K562 (cell line): ENCODE results near the gene GJA9. TPM values are rescaled to one million over a fixed set of nuclear protein-coding genes. Genes with fewer than 3 reads are reported as not detected.

ENCODE experiments used
- ATAC-seq: fragments of 200-7000 bp; cut with Tn5 transposase; 3 replicates; pipeline ENCODE4 v1.9.1; 2020; ENCODE audit warnings: moderate library complexity
- BruUV-seq: library from RNA; stranded (reverse); fragments of 400-500 nt; replicated peaks from 2 replicates; lab custom pipeline; 2021; lab: Mats Ljungman, UMichigan
- CTCF ChIA-PET: fragments of 300-600 bp; formaldehyde crosslinking; extraction: SDS; loops from one replicate; lab custom pipeline; 2021; ENCODE audit warnings: low intra/inter-chr PET ratio; lab: Yijun Ruan, JAX
- POLR2A ChIA-PET: fragments of 300-600, 350-650 bp; sonication (Branson Sonifier 250); formaldehyde crosslinking; extraction: SDS; loops from one replicate; lab custom pipeline; 2021; ENCODE audit warnings: antibody characterized with exemption, inconsistent platforms; lab: Yijun Ruan, JAX
- DNase-seq, 4 experiments: peaks; one replicate each; pipeline versions ENCODE4 v3.0.0 to v3.0.0-alpha.2; 2011 to 2018; ENCODE audit warnings: low spot score in 3 of 4, mixed read lengths in 3 of 4; ENCODE audit errors: extremely low read depth in 1 of 4
- FAIRE-seq: peaks from 2 replicates; lab custom pipeline; 2011; peaks lifted over from hg19 to GRCh38; lab: Jason Lieb, UNC
- H2AFZ ChIP-seq: 2 replicates; pipeline ENCODE4 v1.6.0; 2011; ENCODE audit warnings: low read depth, low read length, control low read depth, inconsistent platforms
- H3K27ac ChIP-seq: fragments of 200-600 bp; 3 replicates; pipeline ENCODE4 v1.8.0; 2011; ENCODE audit warnings: low read depth, mild to moderate bottlenecking, control low read depth, inconsistent platforms, low read length, moderate library complexity, mixed read lengths; ENCODE audit errors: extremely low read depth
- H3K27me3 ChIP-seq, 2 experiments: fragments of 300-600 bp in 1 of 2; 2 replicates in 1 of 2; 3 replicates in 1 of 2; pipeline versions ENCODE4 v1.6.0 to v1.8.0; 2011; ENCODE audit warnings: inconsistent platforms in 2 of 2, low read length in 2 of 2, mild to moderate bottlenecking in 1 of 2, mixed read lengths in 1 of 2, moderate library complexity in 1 of 2; ENCODE audit not compliant: control insufficient read depth in 2 of 2, insufficient read depth in 2 of 2
- H3K36me3 ChIP-seq: fragments of 300-600 bp; 3 replicates; pipeline ENCODE4 v1.8.0; 2011; ENCODE audit warnings: mild to moderate bottlenecking, low read length, inconsistent platforms; ENCODE audit not compliant: control insufficient read depth, insufficient read depth
- H3K4me1 ChIP-seq, 2 experiments: fragments of 200-600 bp in 1 of 2; replicated peaks in 1 of 2; 2 replicates in 1 of 2; 3 replicates in 1 of 2; pipeline versions ENCODE4 v1.5.1 to v1.8.0; 2011; ENCODE audit warnings: inconsistent platforms in 2 of 2, low read length in 2 of 2, mild to moderate bottlenecking in 1 of 2, mixed read lengths in 1 of 2, moderate library complexity in 1 of 2; ENCODE audit not compliant: control insufficient read depth in 2 of 2, insufficient read depth in 2 of 2
- H3K4me2 ChIP-seq: 2 replicates; pipeline ENCODE4 v1.6.1; 2011; ENCODE audit warnings: low read length, control low read depth, inconsistent platforms, mixed read lengths; ENCODE audit not compliant: insufficient read depth
- H3K4me3 ChIP-seq: fragments of 200-600 bp; sonication (generic), shearing (Covaris generic); 2 replicates; pipeline ENCODE4 v1.5.1; 2016; ENCODE audit warnings: control low read depth, inconsistent platforms
- H3K79me2 ChIP-seq: fragments of 200-600 bp; 3 replicates; pipeline ENCODE4 v1.8.0; 2011; ENCODE audit warnings: low read length, inconsistent platforms; ENCODE audit not compliant: control insufficient read depth, insufficient read depth
- H3K9ac ChIP-seq, 2 experiments: 2 replicates each; pipeline versions ENCODE4 v1.6.0 to v1.6.1; 2011; ENCODE audit warnings: low read depth in 2 of 2, low read length in 2 of 2, control low read depth in 1 of 2, inconsistent platforms in 1 of 2, mild to moderate bottlenecking in 1 of 2, mixed read lengths in 1 of 2; ENCODE audit not compliant: insufficient read depth in 1 of 2
- H3K9me1 ChIP-seq: one replicate; pipeline ENCODE4 v1.6.0; 2011; ENCODE audit warnings: inconsistent platforms, mild to moderate bottlenecking, low read length, moderate library complexity; ENCODE audit not compliant: control insufficient read depth, insufficient read depth
- H3K9me3 ChIP-seq: replicated peaks from 2 replicates; pipeline ENCODE4 v1.5.1; 2011; ENCODE audit warnings: low read depth, low read length, inconsistent platforms; ENCODE audit not compliant: control insufficient read depth, insufficient read depth
- H4K20me1 ChIP-seq: replicated peaks from 2 replicates; pipeline ENCODE4 v1.6.1; 2011; ENCODE audit warnings: low read length, inconsistent platforms, mixed read lengths; ENCODE audit not compliant: control insufficient read depth, insufficient read depth
- BACH1 ChIP-seq: fragments of 200-800 bp; sonication (Bioruptor generic); IDR thresholded peaks from 2 replicates; pipeline ENCODE4 v1.6.1; 2016; ENCODE audit warnings: missing genetic modification characterization, missing compliant biosample characterization
- CBFA2T3 ChIP-seq: fragments of 450-650 bp; IDR thresholded peaks from 2 replicates; pipeline ENCODE4 v1.6.1; 2017
- CHCHD3 ChIP-seq: fragments of 250-450 bp; sonication (Bioruptor Pico); IDR thresholded peaks from 2 replicates; pipeline ENCODE4 v2.1.2; 2022; ENCODE audit warnings: mild to moderate bottlenecking
- MLX ChIP-seq, 2 experiments: fragments of 450-650 bp in 1 of 2; sonication (generic) in 1 of 2; formaldehyde crosslinking; conservative IDR thresholded peaks; 2 replicates each; pipeline versions ENCODE4 v1.4.0 to v1.8.1; 2020 to 2022; ENCODE audit warnings: mild to moderate bottlenecking in 1 of 2, missing genetic modification reagents in 1 of 2
- PKNOX1 ChIP-seq: fragments of 450-650 bp; IDR thresholded peaks from 2 replicates; pipeline ENCODE4 v1.6.1; 2016
- SAFB ChIP-seq: fragments of 200-400 bp; formaldehyde crosslinking; IDR thresholded peaks from 2 replicates; pipeline ENCODE4 v1.6.1; 2017; ENCODE audit warnings: low read depth, low read length, borderline replicate concordance
- STAT5A ChIP-seq: IDR thresholded peaks from 2 replicates; pipeline ENCODE4 v1.6.1; 2012; ENCODE audit warnings: low read length, inconsistent platforms, borderline replicate concordance
- SUPT5H ChIP-seq: fragments of 450-650 bp; IDR thresholded peaks from 2 replicates; pipeline ENCODE4 v1.6.1; 2016
- TEAD2 ChIP-seq: fragments of 450-650 bp; IDR thresholded peaks from 2 replicates; pipeline ENCODE4 v1.6.1; 2016; ENCODE audit warnings: missing genetic modification characterization, control low read depth, missing compliant biosample characterization
- ZNF175 ChIP-seq: fragments of 200-800 bp; sonication (Bioruptor generic); IDR thresholded peaks from 2 replicates; pipeline ENCODE4 v1.6.1; 2016; ENCODE audit warnings: low read depth, mild to moderate bottlenecking, missing genetic modification characterization, missing compliant biosample characterization
- WGBS: fragments of 100-300 bp; shearing (Covaris generic); methylation state at CpG from one replicate; pipeline ENCODE4 v1.1.6; 2016; ENCODE audit warnings: low coverage, mixed read lengths; ENCODE audit not compliant: insufficient coverage; ENCODE audit errors: missing lambda C conversion rate; 5-methylcytosine and 5-hydroxymethylcytosine counted together
- in situ Hi-C: fragments of 300-500 bp; cut with MboI; formaldehyde crosslinking; loops from 4 replicates; pipeline ENCODE4 v1.15.0; 2018; ENCODE audit warnings: inconsistent platforms, mixed read lengths
- intact Hi-C: fragments of 100-400 bp; cut with micrococcal nuclease; formaldehyde crosslinking; loops from 2 replicates; pipeline ENCODE4 v1.14.2; 2022
- polyA plus RNA-seq, 8 experiments: library from polyadenylated mRNA; depleted of rRNA in 4 of 8; stranded (reverse) in 5 of 8; unstranded in 3 of 8; fragments of >200 nt; fragmentation: Nextera tagmentation in 2 of 8; fragmentation: Illumina TruSeq in 1 of 8; extraction: Ambion mirVana in 2 of 8; extraction: Trizol in 1 of 8; gene quantifications; 2 replicates each; pipeline versions ENCODE4 v1.2.1 to v1.2.3, GENCODE V29; 2011 to 2014; ENCODE audit warnings: inconsistent platforms in 1 of 8, missing spikeins in 1 of 8
- total RNA-seq, 7 experiments: library from RNA; depleted of rRNA in 6 of 7; stranded (reverse); fragments of >200 nt in 6 of 7; fragmentation: Illumina TruSeq in 2 of 7; extraction: Trizol in 2 of 7; gene quantifications; 2 replicates each; pipeline versions ENCODE4 v1.2.1 to v1.2.3, GENCODE V29; 2011 to 2021; ENCODE audit warnings: low replicate concordance in 1 of 7
- TF ChIP-seq, protein P1 (sequence below): fragments of 250-450 bp; sonication (Bioruptor Pico); IDR thresholded peaks from 2 replicates; pipeline ENCODE4 v1.5.0; 2021; ENCODE audit warnings: mild to moderate bottlenecking, moderate library complexity

GJA9 gene
- total and polyA plus RNA-seq, 9 of the 15 experiments (the other 6 are each of a cell fraction or from before 2014, with no cell fraction given), result not detected

DNA sequence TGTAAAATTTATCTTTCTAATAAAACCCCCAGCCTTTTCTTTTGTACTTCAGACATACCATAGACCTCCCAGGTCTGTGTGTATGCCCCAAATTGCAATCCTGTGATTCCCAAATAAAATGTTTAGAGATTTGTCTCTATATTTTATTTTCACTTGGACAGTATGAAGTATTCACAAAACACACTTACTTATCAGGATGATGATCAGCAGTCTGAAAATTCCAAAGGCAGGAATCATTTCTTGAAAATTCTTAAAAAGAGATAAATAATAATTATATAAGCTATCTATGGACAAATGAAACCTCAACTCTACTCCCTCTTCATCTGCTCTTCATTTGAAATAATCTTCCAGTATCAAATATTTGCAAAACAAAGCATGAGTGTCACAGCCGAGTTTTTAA, 11.6 kb upstream of the GJA9 start:
- ATAC-seq (no peak), FAIRE-seq (no peak), DNase-seq (no peak)
- Histone ChIP-seq H3K4me3 (no peak overlapping the region), H3K9me1 (no peaks in the 10 kb centered on the region), H3K27me3 (no peaks in the 10 kb centered on the region; a peak in 1 of 5 replicates), H4K20me1 (no peaks in the 10 kb centered on the region), H3K36me3 (no peaks in the 10 kb centered on the region), H3K79me2 (no peaks in the 10 kb centered on the region), H3K4me2 (no peak overlapping the region), H3K9me3 (no peaks in the 10 kb centered on the region), H3K4me1 (no peaks in the 10 kb centered on the region), H3K9ac (no peak overlapping the region), H3K27ac (no peak overlapping the region), H2AFZ (no peak overlapping the region)
- no TSS peak for BruUV-seq
- 14% methylated on average over 1 of the region's 1 CpG for WGBS
- ChIA-PET POLR2A (interaction anchor here (0.8 to 1.4 kb wide), 4 partner anchors 11 to 66 kb away, joined by 3 to 4 read pairs (median 4); partner anchors contain the start of gene MYCBP), CTCF (interaction anchor here (0.6 kb wide), 1 partner anchor 39 kb away, joined by 4 read pairs; no protein-coding TSS in a partner anchor)
- intact Hi-C loops (no loop called here), in situ Hi-C loops (no loop called here)
- TF ChIP-seq TEAD2 (tag) (no peak), STAT5A (no peak), SUPT5H (no peak), CBFA2T3 (no peak), BACH1 (tag) (no peak), MLX (CRISPR knock-in tag; conservative IDR thresholded peaks at IDR 0.05) (no peak), ZNF175 (no peak), SAFB (no peak), PKNOX1 (no peak), CHCHD3 (CRISPR knock-in tag) (no peak)
- TF ChIP-seq, protein P1, sequence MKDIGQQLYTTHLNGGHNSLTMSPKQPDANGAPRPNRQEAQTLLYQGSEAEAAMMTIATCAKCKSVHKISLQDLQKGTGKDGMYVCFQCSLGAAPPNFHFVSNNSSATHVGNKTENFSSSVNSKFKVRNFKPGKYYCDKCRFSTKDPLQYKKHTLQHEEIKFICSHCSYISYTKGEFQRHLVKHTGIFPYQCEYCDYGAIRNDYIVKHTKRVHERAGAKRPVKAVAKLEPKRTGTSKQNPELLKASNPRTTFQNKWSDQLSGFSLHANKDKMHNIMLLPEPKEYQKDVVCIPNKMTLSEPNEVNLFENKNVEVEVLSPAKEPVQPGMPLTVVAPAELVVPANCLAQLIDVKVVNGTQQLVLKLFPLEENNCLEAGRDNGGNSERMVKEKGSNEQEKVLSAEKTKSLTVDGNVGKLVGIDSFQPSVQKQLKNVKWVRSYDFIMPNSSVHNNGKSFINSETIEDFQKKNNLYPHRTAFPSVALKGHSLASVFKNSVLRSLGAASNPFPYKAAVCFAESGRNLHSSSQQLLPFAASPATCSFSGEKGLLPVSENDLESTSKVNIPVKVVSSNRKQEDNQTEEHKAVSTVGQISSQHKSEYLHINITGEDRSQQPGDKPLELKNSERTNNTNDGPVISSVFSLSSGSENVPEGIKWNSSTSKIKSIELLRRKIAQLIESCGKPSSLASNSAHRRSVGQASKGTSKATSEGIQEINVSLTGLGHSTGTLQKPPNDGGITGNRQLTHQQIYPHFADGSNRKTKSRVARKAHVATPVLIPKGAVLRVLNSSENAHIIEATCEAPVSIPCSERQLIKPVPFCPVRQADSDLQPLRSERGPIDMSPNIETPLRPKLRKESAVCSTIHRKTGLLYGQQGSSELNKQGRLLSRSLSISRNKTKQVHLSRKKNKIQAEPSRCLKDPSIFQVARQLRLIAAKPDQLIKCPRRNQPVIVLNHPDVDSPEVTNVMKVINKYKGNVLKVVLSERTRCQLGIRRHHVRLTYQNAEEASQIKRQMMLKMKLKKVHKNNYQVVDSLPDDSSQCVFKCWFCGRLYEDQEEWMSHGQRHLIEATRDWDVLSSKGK (CRISPR knock-in tag), result no peak
